A673 (cell line): ENCODE measurements around the gene RSL1D1. TPM values are rescaled to one million over a fixed set of nuclear protein-coding genes. Genes with fewer than 3 reads are reported as not detected.

Experiments
- BruUV-seq: library from RNA; stranded (reverse); fragments of 400-500 nt; replicated peaks from 2 replicates; lab custom pipeline; 2021; lab: Mats Ljungman, UMichigan
- CTCF ChIA-PET: fragments of 300-600 bp; sonication (Branson Sonifier 250); formaldehyde crosslinking; loops from one replicate; lab custom pipeline; 2022; ENCODE audit warnings: antibody characterized with exemption; lab: Charles Lee
- POLR2A ChIA-PET: fragments of 300-600 bp; sonication (Branson Sonifier 250); formaldehyde crosslinking; loops from one replicate; lab custom pipeline; 2022; ENCODE audit warnings: antibody characterized with exemption; ENCODE audit not compliant: low non-redundant PET; lab: Charles Lee
- DNase-seq: peaks from one replicate; pipeline ENCODE4 v3.0.0-alpha.2; 2015; ENCODE audit warnings: low spot score
- H3K27ac ChIP-seq: fragments of 200-600 bp; sonication (generic); 2 replicates; pipeline ENCODE4 v1.5.1; 2016; ENCODE audit warnings: mixed run types, low read depth, mild to moderate bottlenecking, mixed read lengths, antibody characterized with exemption, low read length; ENCODE audit not compliant: poor library complexity, severe bottlenecking
- H3K27me3 ChIP-seq: fragments of 200-600 bp; sonication (generic); replicated peaks from 2 replicates; pipeline ENCODE4 v1.6.1; 2017; ENCODE audit warnings: mixed run types, low read depth, mild to moderate bottlenecking, mixed read lengths, antibody characterized with exemption, low read length; ENCODE audit not compliant: insufficient read depth, poor library complexity
- H3K36me3 ChIP-seq: fragments of 200-600 bp; sonication (generic); 2 replicates; pipeline ENCODE4 v1.6.1; 2016; ENCODE audit warnings: mixed run types, mild to moderate bottlenecking, mixed read lengths, antibody characterized with exemption, low read length; ENCODE audit not compliant: insufficient read depth, poor library complexity, severe bottlenecking
- H3K4me1 ChIP-seq: fragments of 200-600 bp; sonication (generic); 2 replicates; pipeline ENCODE4 v1.6.1; 2017; ENCODE audit warnings: mixed run types, mild to moderate bottlenecking, mixed read lengths, antibody characterized with exemption, low read length; ENCODE audit not compliant: insufficient read depth, poor library complexity, severe bottlenecking
- H3K4me3 ChIP-seq: fragments of 200-600 bp; sonication (generic); 2 replicates; pipeline ENCODE4 v1.5.1; 2016; ENCODE audit warnings: low read depth, mixed run types, mild to moderate bottlenecking, mixed read lengths, low read length; ENCODE audit not compliant: poor library complexity, severe bottlenecking
- H3K9me3 ChIP-seq: fragments of 200-600 bp; sonication (generic); 2 replicates; pipeline ENCODE4 v1.6.1; 2016; ENCODE audit warnings: mixed run types, low read depth, mild to moderate bottlenecking, mixed read lengths, antibody characterized with exemption, low read length; ENCODE audit not compliant: poor library complexity, severe bottlenecking
- EZH2 ChIP-seq: fragments of 200-600 bp; sonication (generic); IDR thresholded peaks from 2 replicates; pipeline ENCODE4 v1.6.1; 2017; ENCODE audit warnings: borderline replicate concordance, low read depth, mild to moderate bottlenecking, mixed read lengths, antibody characterized with exemption, low read length; ENCODE audit not compliant: poor library complexity, severe bottlenecking
- intact Hi-C: fragments of 100-400 bp; cut with micrococcal nuclease; formaldehyde crosslinking; loops from one replicate; pipeline ENCODE4 v1.10.0; 2022; ENCODE audit not compliant: unreplicated experiment
- total RNA-seq: library from RNA; stranded (reverse); gene quantifications from 2 replicates; pipeline ENCODE4 v1.2.3, GENCODE V29; 2021
- TF ChIP-seq, protein P1 (sequence below): fragments of 300-800, 200-600 bp; sonication (generic); conservative IDR thresholded peaks from 2 replicates; pipeline ENCODE4 v1.5.1; 2017; ENCODE audit warnings: low read depth, mild to moderate bottlenecking, antibody characterized with exemption, low read length, moderate library complexity, mixed read lengths

Gene RSL1D1
- total RNA-seq, 1 experiment from 2014 or later: 365 TPM

- Histone ChIP-seq H3K4me3 (no peak overlapping the region), H3K27me3 (no peaks in the 10 kb centered on the region), H3K27ac (no peak overlapping the region), H3K9me3 (no peaks in the 10 kb centered on the region), H3K4me1 (peaks cover 15% of the 10 kb centered on the region), H3K36me3 (peaks cover 34% of the 10 kb centered on the region)
- intact Hi-C loops: no loop called here
- no peak for DNase-seq
- CTCF ChIA-PET: no interaction called here
- POLR2A ChIA-PET: no interaction called here
- TF ChIP-seq EZH2: no peak
- TF ChIP-seq, protein P1, sequence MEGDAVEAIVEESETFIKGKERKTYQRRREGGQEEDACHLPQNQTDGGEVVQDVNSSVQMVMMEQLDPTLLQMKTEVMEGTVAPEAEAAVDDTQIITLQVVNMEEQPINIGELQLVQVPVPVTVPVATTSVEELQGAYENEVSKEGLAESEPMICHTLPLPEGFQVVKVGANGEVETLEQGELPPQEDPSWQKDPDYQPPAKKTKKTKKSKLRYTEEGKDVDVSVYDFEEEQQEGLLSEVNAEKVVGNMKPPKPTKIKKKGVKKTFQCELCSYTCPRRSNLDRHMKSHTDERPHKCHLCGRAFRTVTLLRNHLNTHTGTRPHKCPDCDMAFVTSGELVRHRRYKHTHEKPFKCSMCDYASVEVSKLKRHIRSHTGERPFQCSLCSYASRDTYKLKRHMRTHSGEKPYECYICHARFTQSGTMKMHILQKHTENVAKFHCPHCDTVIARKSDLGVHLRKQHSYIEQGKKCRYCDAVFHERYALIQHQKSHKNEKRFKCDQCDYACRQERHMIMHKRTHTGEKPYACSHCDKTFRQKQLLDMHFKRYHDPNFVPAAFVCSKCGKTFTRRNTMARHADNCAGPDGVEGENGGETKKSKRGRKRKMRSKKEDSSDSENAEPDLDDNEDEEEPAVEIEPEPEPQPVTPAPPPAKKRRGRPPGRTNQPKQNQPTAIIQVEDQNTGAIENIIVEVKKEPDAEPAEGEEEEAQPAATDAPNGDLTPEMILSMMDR: no peak
- no TSS peak for BruUV-seq
These were observed 17.2 kb upstream of the RSL1D1 start for GRCh38 chr16:11868412-11868980.

- ChIA-PET CTCF (no interaction called here), POLR2A (no interaction called here)
- intact Hi-C loops: no loop called here
- DNase-seq: no peak
- Histone ChIP-seq H3K9me3 (no peaks in the 10 kb centered on the region), H3K4me1 (no peaks in the 10 kb centered on the region), H3K4me3 (no peak overlapping the region), H3K36me3 (no peaks in the 10 kb centered on the region), H3K27ac (no peak overlapping the region), H3K27me3 (no peaks in the 10 kb centered on the region)
- no TSS peak for BruUV-seq
- TF ChIP-seq, protein P1: no peak
- TF ChIP-seq EZH2: no peak
These were observed 11.1 kb upstream of the RSL1D1 start for GRCh38 chr16:11862489-11862888.

DNA sequence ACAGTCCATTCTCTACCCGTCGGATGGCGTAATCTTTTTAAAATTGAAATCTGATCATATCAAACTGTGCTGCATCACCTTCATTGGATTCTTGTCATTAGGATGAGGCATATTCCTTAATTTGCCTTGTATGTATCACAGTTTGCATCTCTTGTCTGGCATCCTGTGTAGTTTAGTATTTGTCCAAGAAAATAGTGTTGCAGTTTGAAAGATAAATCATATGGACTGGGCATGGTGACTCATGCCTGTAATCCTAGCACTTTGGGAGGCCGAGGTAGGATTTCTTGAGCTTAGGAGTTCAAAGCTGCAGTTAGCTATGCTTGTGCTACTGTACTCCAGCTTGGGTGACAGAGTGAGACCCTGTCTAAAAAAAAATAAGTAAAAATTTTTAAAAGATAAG, 5.8 kb upstream of the RSL1D1 start:
- BruUV-seq: no TSS peak
- DNase-seq: no peak
- intact Hi-C loops: no loop called here

More for the DNA sequence above, 5.8 kb upstream of the RSL1D1 start:
- CTCF ChIA-PET: no interaction called here
- Histone ChIP-seq H3K27me3 (no peaks in the 10 kb centered on the region), H3K4me3 (no peak overlapping the region), H3K27ac (no peak overlapping the region), H3K4me1 (no peaks in the 10 kb centered on the region), H3K9me3 (no peaks in the 10 kb centered on the region), H3K36me3 (no peaks in the 10 kb centered on the region)
- POLR2A ChIA-PET: interaction anchor here (0.5 kb wide), 1 partner anchor 9 kb away, joined by 11 read pairs; no protein-coding TSS in a partner anchor
- TF ChIP-seq EZH2: no peak
- TF ChIP-seq, protein P1: no peak
